Activated B cell treated with CpG ODN at 0.5 μM for 24 hours (primary cell): ENCODE results near the gene ACE. TPM values are rescaled to one million over a fixed set of nuclear protein-coding genes. Genes with fewer than 3 reads are reported as not detected.

Experiments
- ATAC-seq: fragments of 200-7000 bp; cut with Tn5 transposase; one replicate; pipeline ENCODE4 v1.10.0; 2021; ENCODE audit warnings: low read depth, mild to moderate bottlenecking, moderate library complexity
- CTCF ChIA-PET: fragments of 350-600 bp; sonication (Branson Sonifier 250); formaldehyde crosslinking; loops from one replicate; lab custom pipeline; 2021; ENCODE audit warnings: antibody characterized with exemption; lab: Charles Lee
- POLR2A ChIA-PET: fragments of 350-600 bp; sonication (Branson Sonifier 250); formaldehyde crosslinking; loops from one replicate; lab custom pipeline; 2021; ENCODE audit warnings: antibody characterized with exemption; lab: Charles Lee
- DNase-seq: peaks from one replicate; pipeline ENCODE4 v3.0.0; 2022
- H3K27ac Mint-ChIP-seq: one replicate; pipeline ENCODE4 v1.8.0; 2020; ENCODE audit warnings: mixed read lengths
- H3K27me3 Mint-ChIP-seq: one replicate; pipeline ENCODE4 v1.8.0; 2021; ENCODE audit warnings: mixed read lengths
- H3K36me3 Mint-ChIP-seq: one replicate; pipeline ENCODE4 v1.8.0; 2021; ENCODE audit warnings: low read depth, mixed read lengths
- H3K4me1 Mint-ChIP-seq: one replicate; pipeline ENCODE4 v1.8.0; 2021; ENCODE audit warnings: mixed read lengths
- H3K4me3 Mint-ChIP-seq: one replicate; pipeline ENCODE4 v1.8.0; 2020; ENCODE audit warnings: mild to moderate bottlenecking, mixed read lengths
- H3K9me3 Mint-ChIP-seq: one replicate; pipeline ENCODE4 v1.8.0; 2020; ENCODE audit warnings: mixed read lengths
- CTCF ChIP-seq: fragments of 200-600 bp; IDR thresholded peaks from one replicate; pipeline ENCODE4 v1.8.0; 2022; ENCODE audit warnings: antibody characterized with exemption, mild to moderate bottlenecking
- intact Hi-C: fragments of 100-400 bp; cut with micrococcal nuclease; formaldehyde crosslinking; loops from one replicate; pipeline ENCODE4 v1.15.1; 2024
- total RNA-seq: library from RNA; stranded (reverse); gene quantifications from 2 replicates; pipeline ENCODE4 v1.2.3, GENCODE V29; 2022

The ACE gene
- total RNA-seq, 1 donor from 2014 or later, result 3.2 TPM

GRCh38 chr17:63493411-63493810, 16.6 kb downstream of the ACE start:
- ATAC-seq (no peak), DNase-seq (no peak)
- Mint-ChIP-seq H3K4me3 (no peak overlapping the region), H3K27me3 (no peaks in the 10 kb centered on the region), H3K36me3 (no peaks in the 10 kb centered on the region), H3K27ac (no peak overlapping the region), H3K4me1 (no peaks in the 10 kb centered on the region), H3K9me3 (no peaks in the 10 kb centered on the region)
- intact Hi-C loops, result no loop called here
- ChIA-PET CTCF (no interaction called here), POLR2A (no interaction called here)
- no peak for TF ChIP-seq CTCF

GRCh38 chr17:63494300-63494928, 17.6 kb downstream of the ACE start:
- ATAC-seq (no peak), DNase-seq (no peak)
- no peak for TF ChIP-seq CTCF
- ChIA-PET CTCF (no interaction called here), POLR2A (no interaction called here)
- intact Hi-C loops, result no loop called here
- H3K4me3 Mint-ChIP-seq, result no peak overlapping the region
- no peak overlapping the region for H3K27ac Mint-ChIP-seq
- no peaks in the 10 kb centered on the region for H3K36me3 Mint-ChIP-seq
- H3K4me1 Mint-ChIP-seq, result no peaks in the 10 kb centered on the region
- H3K27me3 Mint-ChIP-seq, result no peaks in the 10 kb centered on the region
- H3K9me3 Mint-ChIP-seq, result no peaks in the 10 kb centered on the region

GRCh38 chr17:63495491-63495890, 18.6 kb downstream of the ACE start:
- intact Hi-C loops, result no loop called here
- H3K27me3 Mint-ChIP-seq, result peaks cover 2% of the 10 kb centered on the region
- H3K9me3 Mint-ChIP-seq, result no peaks in the 10 kb centered on the region
- no peak overlapping the region for H3K4me3 Mint-ChIP-seq
- DNase-seq (no peak), ATAC-seq (no peak)
- no peak overlapping the region for H3K27ac Mint-ChIP-seq
- H3K4me1 Mint-ChIP-seq, result no peaks in the 10 kb centered on the region
- POLR2A ChIA-PET, result no interaction called here
- CTCF ChIA-PET, result no interaction called here
- no peaks in the 10 kb centered on the region for H3K36me3 Mint-ChIP-seq
- TF ChIP-seq CTCF, result no peak

- TF ChIP-seq CTCF, result no peak
- intact Hi-C loops, result no loop called here
- DNase-seq, result no peak
- no peaks in the 10 kb centered on the region for H3K9me3 Mint-ChIP-seq
- H3K27ac Mint-ChIP-seq, result no peak overlapping the region
- peaks cover 8% of the 10 kb centered on the region for H3K27me3 Mint-ChIP-seq
- POLR2A ChIA-PET, result interaction anchor here (1.3 kb wide), 1 partner anchor 54 kb away, joined by 4 read pairs; the partner anchor contains the start of gene DCAF7
- H3K36me3 Mint-ChIP-seq, result no peaks in the 10 kb centered on the region
- no peak overlapping the region for H3K4me3 Mint-ChIP-seq
- H3K4me1 Mint-ChIP-seq, result no peaks in the 10 kb centered on the region
- CTCF ChIA-PET, result interaction anchor here (1.0 kb wide), 1 partner anchor 10 kb away, joined by 3 read pairs; no protein-coding TSS in a partner anchor
- no peak for ATAC-seq
These were observed 19.3 kb downstream of the ACE start for GRCh38 chr17:63496177-63496576.

GRCh38 chr17:63496663-63497400, 20.0 kb downstream of the ACE start:
- no peak for ATAC-seq
- intact Hi-C loops, result no loop called here
- Mint-ChIP-seq H3K27ac (no peak overlapping the region), H3K9me3 (no peaks in the 10 kb centered on the region), H3K27me3 (peaks cover 14% of the 10 kb centered on the region), H3K4me3 (no peak overlapping the region), H3K36me3 (no peaks in the 10 kb centered on the region), H3K4me1 (no peaks in the 10 kb centered on the region)
- DNase-seq, result no peak
- POLR2A ChIA-PET, result interaction anchor here (0.5 to 1.3 kb wide), 3 partner anchors 11 to 55 kb away, joined by 3 to 4 read pairs (median 4); partner anchors contain the start of gene DCAF7
- CTCF ChIA-PET, result interaction anchor here (1.0 kb wide), 1 partner anchor 9 kb away, joined by 3 read pairs; no protein-coding TSS in a partner anchor
- TF ChIP-seq CTCF, result no peak
